ENCODE results near the gene DISC1.
"Not testable (repeated sequence)": the region's sequence is repeated elsewhere in the genome, so short reads cannot be mapped to it uniquely, and the experiment has no call there.

Gene DISC1

GRCh38 chr1:231779081-231779480, 152.5 kb downstream of the DISC1 start:
- DNase-seq = no peak

- no peak for DNase-seq
Measured at GRCh38 chr1:231781892-231782291, 155.3 kb downstream of the DISC1 start.

- DNase-seq = not testable (repeated sequence)
Measured at GRCh38 chr1:231785073-231785472, 158.5 kb downstream of the DISC1 start.

- DNase-seq = no peak
Measured at GRCh38 chr1:231786126-231786525, 159.5 kb downstream of the DISC1 start.

GRCh38 chr1:231792634-231793033, 166.0 kb downstream of the DISC1 start:
- DNase-seq = no peak

GRCh38 chr1:231793893-231794292, 167.3 kb downstream of the DISC1 start:
- DNase-seq = no peak

- DNase-seq = no peak
Measured at GRCh38 chr1:231796141-231796540, 169.6 kb downstream of the DISC1 start.

- DNase-seq = no peak
Measured at GRCh38 chr1:231799363-231799986, 172.9 kb downstream of the DISC1 start.

- no peak for DNase-seq
Measured at GRCh38 chr1:231800108-231800507, 173.5 kb downstream of the DISC1 start.

- DNase-seq = no peak
Measured at GRCh38 chr1:231801042-231801585, 174.5 kb downstream of the DISC1 start.

- no peak for DNase-seq
Measured at GRCh38 chr1:231803353-231803752, 176.8 kb downstream of the DISC1 start.

GRCh38 chr1:231806623-231807495, 180.3 kb downstream of the DISC1 start:
- DNase-seq = no peak

GRCh38 chr1:231807541-231807940, 181.0 kb downstream of the DISC1 start:
- no peak for DNase-seq

- no peak for DNase-seq
Measured at GRCh38 chr1:231808116-231808515, 181.5 kb downstream of the DISC1 start.

- DNase-seq = no peak
Measured at GRCh38 chr1:231808990-231809389, 182.4 kb downstream of the DISC1 start.

GRCh38 chr1:231810415-231810814, 183.8 kb downstream of the DISC1 start:
- no peak for DNase-seq

GRCh38 chr1:231814021-231814420, 187.4 kb downstream of the DISC1 start:
- no peak for DNase-seq

- no peak for DNase-seq
Measured at GRCh38 chr1:231814521-231814920, 187.9 kb downstream of the DISC1 start.

- no peak for DNase-seq
Measured at GRCh38 chr1:231817801-231818200, 191.2 kb downstream of the DISC1 start.

GRCh38 chr1:231818337-231818736, 191.7 kb downstream of the DISC1 start:
- DNase-seq = no peak

GRCh38 chr1:231821281-231821680, 194.7 kb downstream of the DISC1 start:
- no peak for DNase-seq

- no peak for DNase-seq
Measured at GRCh38 chr1:231822041-231822440, 195.5 kb downstream of the DISC1 start.

GRCh38 chr1:231826566-231826965, 200.0 kb downstream of the DISC1 start:
- no peak for DNase-seq

Data from activated CD8-positive, alpha-beta memory T cell treated with anti-CD3 and anti-CD28 coated beads, Interleukin-2, amount 50 U/mL, for 4 hours (primary cell).